HL-60/S4 treated with retinoic acid at 250 ng/mL for 4 days and 3 days (cell line): ENCODE results near the gene TNS3.

ENCODE experiments used
- in situ Hi-C: fragments of 300-500 bp; cut with MboI; formaldehyde crosslinking; loops from 2 replicates; pipeline ENCODE4 v1.7.0; 2022; ENCODE audit warnings: low sequenced_read_pairs

The TNS3 gene

DNA sequence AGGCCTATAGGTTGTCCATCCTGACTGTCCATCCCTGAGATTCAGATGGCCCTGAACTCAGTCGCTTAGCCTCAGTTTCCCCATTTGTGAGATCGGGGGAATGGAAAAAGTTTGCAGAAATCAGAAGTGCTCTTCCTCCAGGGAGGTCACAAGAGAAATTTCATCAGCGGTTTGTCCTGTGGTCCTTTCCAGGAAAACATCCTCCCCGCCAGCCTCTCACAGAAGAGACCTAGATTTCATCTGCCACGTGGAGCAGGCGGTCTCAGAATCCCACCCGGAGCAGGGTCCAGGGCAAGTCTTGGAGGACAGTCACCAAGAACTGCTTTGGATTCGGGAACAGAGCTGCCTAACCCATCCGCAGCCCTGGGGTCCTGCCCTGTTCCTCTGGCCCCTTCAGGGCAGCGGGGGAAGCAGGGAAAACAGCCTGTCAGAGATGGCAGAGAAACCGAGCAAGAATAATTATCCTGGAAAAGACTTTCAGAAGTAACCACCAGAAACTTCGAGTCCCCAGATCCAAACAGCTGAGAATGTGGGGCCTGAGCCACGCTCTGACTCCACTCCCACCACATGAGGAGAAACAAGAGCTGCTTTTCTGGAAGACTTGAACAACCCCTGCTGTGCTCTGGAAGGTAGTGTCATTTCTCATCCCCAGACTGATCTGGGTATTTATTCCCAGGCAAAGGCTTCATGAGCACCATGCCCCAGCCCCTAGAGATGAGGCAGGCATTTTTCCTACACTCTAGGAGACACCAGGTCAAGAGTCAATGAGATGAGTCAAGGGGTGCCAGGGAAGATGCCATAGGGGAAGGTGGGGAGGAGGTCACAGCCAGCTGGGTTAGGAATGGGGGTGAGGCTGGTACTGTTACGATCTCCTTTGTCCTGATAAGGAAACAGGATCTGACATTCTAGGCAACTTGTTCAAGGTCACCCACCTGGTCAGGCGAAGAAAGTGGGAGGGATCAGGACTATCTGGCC lies 1.1 kb upstream of the TNS3 start:
- in situ Hi-C loops = no loop called here

DNA sequence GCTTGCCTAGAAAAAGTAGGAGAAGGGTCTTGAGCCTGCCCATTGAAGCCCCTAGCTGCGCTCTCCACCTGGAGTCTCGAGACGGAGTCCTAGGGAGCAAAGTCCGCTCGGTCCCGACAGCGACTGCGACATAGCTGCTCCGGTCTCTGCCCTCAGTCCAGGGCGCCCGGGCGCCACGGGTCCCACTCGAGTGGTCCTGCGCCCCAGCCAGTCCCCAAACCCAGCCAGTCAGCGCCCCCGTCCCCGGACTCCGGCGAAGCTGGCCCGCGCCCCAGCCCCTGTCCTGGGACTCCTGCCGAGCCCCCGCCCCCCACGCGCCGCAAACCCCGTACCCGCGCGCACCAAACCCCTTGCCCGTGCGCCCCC lies 490 bp downstream of the TNS3 start:
- in situ Hi-C loops = no loop called here

GRCh38 chr7:47580811-47581331 lies 1.0 kb downstream of the TNS3 start:
- in situ Hi-C loops = no loop called here

GRCh38 chr7:47580175-47580706 lies 1.7 kb downstream of the TNS3 start:
- in situ Hi-C loops = no loop called here

DNA sequence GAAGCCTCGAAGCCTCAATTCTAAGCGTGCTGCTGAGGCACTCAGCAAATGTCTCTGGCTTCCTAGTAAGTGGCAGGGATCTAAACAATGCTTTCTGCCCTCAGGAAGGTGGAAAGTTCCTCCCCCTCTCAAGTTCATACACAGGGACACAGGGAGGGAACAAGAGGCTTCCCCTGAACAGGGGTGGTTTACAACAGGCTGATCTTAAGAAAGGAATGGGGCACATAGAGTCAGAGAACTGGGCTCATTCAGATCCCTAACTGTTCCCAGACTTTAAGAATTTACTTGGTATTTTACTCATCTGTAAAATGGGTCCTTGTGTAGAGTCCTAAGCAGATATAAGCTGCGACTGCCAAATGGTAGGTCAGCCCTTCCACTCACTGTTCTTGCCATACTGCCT lies 2.5 kb downstream of the TNS3 start:
- in situ Hi-C loops = no loop called here

DNA sequence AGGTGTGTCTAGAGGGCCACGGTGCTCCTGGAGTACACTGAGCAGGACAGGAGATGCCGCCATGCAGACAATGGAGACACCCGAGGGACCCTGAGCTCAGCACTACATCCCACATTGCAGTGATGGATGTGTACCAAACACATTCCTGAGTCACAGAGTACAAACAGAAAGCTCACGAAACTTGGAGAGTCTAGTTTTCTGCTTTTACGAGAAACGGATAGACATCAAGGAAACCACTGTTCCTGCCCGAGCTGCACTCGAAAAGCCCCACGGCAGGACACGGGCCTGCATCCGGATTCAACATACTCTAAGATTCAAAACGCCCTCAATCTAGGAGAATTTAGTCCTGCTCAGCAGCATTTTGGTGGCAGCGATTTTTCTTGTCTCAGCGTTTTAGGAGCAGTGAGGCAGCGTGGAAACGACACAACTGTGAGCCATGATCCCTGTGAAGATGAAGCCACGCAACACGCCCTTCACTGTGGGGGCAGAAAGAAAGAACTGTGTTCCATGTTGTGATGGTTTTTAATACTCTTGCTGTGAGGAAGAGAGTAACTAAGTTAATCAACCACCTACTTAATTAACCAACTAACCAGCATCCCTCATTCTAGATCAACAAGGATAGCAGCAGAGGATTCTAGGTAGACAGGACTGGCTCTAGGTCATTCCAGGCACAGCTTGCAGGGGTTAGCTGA lies 3.2 kb downstream of the TNS3 start:
- in situ Hi-C loops = no loop called here

DNA sequence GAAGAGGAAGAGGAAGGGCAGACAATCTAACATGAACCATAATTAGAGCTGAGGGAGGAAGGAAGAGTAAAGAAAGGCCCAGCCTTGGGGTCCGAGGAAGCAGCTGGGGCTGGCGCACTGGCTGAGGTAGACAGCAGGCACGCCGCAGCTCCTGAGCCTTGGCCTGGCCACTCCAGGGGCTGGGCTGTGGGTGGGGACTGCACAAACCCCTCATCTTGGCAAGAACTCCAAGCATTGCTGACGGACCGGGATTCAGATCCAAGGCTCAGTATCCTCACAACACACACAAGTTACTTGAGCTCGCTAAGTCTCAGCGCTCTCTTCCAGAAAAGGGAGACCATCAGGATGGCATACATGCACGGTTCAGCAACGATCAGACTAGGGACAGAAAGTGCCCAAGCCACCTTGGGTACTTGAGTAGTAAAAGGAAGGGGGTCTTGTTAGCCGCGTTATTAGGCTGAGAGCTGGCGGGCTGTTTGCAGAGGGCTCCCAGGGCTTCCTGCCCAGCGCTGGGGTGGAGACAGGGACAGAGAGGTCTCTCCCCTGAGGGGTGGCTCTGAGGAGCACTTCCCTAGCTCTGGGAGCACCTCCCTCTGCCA lies 4.5 kb downstream of the TNS3 start:
- in situ Hi-C loops = no loop called here

GRCh38 chr7:47576866-47577306 lies 5.0 kb downstream of the TNS3 start:
- in situ Hi-C loops = no loop called here

GRCh38 chr7:47576031-47576865 lies 5.7 kb downstream of the TNS3 start:
- in situ Hi-C loops = no loop called here

DNA sequence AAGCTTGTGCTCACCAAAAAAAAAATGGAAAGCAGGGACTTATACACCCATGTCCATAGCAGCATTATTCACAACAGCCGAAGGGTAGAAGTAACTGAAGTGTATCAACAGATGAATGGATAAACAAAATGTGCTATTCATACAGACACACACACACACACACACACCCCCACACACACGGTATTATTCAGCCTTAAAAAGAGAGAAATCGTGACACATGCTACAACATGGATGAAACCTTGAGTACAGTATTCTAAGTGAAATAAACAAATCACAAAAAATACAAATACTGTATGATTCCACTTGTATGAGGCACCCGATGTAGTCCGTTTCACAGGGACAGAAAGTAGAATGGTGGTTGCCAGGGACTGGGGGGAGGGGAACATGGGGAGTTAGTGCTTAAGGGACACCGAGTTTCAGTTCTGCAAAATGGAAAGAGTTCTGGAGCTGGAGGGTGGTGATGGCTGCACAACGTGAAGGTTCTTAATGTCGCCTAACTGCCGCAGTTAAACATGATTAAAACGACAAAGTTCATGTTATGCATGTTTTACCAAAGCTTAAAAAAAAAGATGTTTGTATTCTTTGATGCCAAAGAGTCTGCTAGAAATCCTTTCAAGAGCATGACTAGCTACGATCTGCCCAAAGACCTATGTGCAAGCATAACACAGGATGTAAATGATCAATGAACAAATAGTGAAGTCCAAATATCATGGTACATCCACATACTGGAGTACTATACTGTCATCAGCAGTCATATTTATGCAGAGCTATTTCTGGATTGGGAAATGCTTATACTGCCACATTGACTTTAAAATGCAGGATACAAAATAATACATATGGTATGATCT lies 7.2 kb downstream of the TNS3 start:
- in situ Hi-C loops = no loop called here

DNA sequence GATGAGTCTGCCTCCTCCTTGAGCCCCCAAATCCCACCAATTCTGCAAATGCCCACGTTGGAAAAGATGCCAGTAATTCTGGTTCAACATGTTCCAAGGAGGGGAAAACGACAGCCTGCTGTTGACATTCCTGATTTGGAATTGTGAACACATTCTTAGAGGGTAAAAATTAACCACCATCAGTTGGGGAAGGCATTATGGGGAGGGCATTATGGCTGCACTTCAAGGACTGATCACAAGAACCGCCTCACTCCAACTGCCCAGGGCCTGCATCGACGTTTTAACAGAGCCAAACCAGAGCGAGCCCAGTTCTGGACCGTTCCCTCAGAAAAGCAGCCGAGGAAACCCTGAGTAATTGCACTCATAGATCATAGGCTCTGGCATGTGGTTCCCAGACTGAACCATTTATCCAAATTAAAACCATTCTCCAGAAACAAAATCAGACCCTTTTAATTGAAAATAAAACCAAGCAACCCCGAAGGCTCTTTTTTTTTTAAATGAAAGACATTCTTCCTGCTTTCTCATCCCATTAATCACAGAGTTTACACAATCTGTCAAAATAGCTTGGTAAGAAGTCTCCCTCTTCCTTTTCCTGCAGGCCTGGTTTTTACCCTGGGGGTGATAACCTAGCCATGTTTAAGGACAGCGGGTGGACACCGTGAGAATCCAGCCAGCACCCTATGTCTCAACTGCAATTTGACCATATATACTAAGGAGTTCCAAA lies 8.0 kb downstream of the TNS3 start:
- in situ Hi-C loops = no loop called here

DNA sequence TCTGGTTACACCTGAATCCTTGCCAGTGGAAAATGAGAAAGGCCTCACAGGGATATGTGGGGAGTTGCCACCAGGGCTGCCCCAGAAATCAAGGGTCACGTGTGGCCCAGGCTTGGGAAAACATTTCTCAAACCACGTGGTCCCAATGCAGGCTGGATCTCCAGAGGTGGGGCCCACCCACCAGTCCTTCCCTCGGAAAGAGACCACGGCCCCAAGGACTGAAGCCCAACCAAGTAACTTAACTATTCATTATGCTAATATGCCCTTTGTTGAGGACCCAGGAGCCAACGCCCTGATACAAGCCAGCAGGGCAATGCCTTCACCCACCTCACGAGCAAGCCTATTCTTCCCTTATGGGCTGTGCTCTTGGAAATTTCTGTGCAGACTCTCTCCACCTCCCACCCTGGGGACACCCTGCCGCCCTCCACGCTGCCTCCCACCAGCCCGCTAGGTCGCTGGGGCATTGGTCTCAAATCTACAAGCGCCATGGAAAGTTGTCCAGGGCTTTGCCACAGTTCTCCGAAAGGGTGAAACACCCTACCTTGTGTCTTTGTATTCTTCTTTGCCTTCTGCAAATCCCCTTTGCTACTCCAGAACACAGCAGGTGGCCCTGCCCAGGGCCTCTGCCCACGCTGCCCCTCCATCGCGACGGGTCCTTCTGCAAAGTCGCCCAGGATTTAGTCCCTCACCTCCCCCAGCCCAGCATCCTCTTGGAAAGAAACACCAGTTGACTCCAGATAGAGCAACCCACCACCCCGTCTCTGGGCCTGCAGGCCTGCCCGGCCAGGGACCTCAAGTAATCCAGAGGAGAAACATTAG lies 8.8 kb downstream of the TNS3 start:
- in situ Hi-C loops = no loop called here

DNA sequence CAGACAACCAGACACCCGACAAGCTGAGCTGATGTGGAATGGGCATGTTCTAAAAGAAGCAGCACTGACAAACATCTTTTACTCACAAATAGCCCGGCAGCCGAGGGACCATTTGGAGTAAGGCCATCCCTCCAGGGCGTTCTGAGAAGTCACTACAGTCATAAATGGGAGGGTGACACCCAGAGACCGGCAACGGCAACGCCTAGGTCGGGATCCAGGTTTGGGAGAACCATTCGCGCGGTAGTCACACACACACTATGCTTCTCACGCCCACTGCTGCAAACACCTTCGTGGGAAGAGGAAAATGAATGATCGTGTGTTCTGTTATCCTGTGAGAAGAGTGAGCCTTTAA lies 9.8 kb downstream of the TNS3 start:
- in situ Hi-C loops = no loop called here

DNA sequence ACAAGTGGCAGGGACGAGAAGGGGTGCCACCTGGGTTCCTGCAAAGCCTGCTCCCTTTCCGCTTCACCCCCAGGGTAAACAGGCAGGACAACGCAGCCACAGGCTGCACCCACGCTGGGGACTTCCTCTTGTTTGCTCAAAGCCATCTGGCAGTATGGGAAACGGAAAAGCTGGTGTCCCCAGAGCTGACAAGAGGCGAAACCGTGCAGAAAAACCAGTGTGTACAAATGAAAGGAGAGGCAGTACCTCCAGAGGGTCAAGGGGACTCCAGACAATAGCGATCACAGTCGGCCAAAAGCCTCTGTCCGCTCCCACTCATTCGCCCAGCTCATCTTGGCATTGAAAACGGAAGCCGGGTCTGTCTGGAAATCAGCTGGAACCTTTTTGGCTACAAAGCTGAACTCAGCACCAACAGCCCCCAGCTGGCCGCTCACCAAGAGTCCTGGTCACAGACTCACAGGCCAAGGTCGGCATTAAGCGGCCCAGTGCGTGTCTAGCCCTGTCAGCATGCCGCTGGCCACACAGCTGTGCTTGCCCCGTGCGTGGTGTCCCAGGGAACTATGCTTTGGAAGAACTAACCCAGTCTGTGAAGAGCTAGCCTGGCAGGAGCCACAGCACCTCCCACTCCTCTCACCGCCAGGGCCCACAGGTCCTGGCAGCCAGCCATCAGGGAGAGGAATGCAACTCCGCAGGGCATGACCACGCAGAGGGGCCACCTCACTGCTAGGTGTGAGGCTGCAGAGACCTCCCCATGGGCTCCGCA lies 10.4 kb downstream of the TNS3 start:
- in situ Hi-C loops = no loop called here

GRCh38 chr7:47570649-47571050 lies 11.3 kb downstream of the TNS3 start:
- in situ Hi-C loops = no loop called here

- in situ Hi-C loops = no loop called here
Measured at GRCh38 chr7:47568547-47568946, 13.4 kb downstream of the TNS3 start.

GRCh38 chr7:47568056-47568455 lies 13.9 kb downstream of the TNS3 start:
- in situ Hi-C loops = no loop called here
